Measurements from ENCODE around the gene CARMIL1. TPM values are rescaled to one million over a fixed set of nuclear protein-coding genes. Genes with fewer than 3 reads are reported as not detected.

Gene CARMIL1
- total RNA-seq, 1 experiment from 2014 or later, result 25.9 TPM

GRCh38 chr6:25312703-25313102 is 33.5 kb downstream of the CARMIL1 start:
- CTCF ChIA-PET, result interaction anchor here (0.9 to 1.7 kb wide), 4 partner anchors 16 to 212 kb away, joined by 3 to 7 read pairs (median 6); partner anchors contain the start of gene CARMIL1
- peak overlapping the region; percentile 64 for H3K4me3 Mint-ChIP-seq (ENCODE audit: unreplicated experiment)
- peak overlapping the region; percentile 80 for H3K27ac Mint-ChIP-seq (ENCODE audit: unreplicated experiment)
- no peaks in the 10 kb centered on the region for H3K27me3 ChIP-seq (replicated peaks; ENCODE audit: control insufficient read depth, insufficient read depth, low read length)
- no TSS peak for BruUV-seq (replicated peaks)
- H3K9me3 Mint-ChIP-seq (ENCODE audit: unreplicated experiment), result no peaks in the 10 kb centered on the region
- H3K27me3 Mint-ChIP-seq (ENCODE audit: insufficient read depth, unreplicated experiment), result no peaks in the 10 kb centered on the region
- peaks cover 35% of the 10 kb centered on the region for H3K4me1 ChIP-seq
- no peaks in the 10 kb centered on the region for H3K9me3 ChIP-seq
- H3K36me3 Mint-ChIP-seq (ENCODE audit: insufficient read depth, unreplicated experiment), result no peaks in the 10 kb centered on the region
- POLR2A ChIA-PET, result interaction anchor here (0.5 to 1.3 kb wide), 2 partner anchors 12 to 33 kb away, joined by 3 read pairs; partner anchors contain the start of gene CARMIL1
- peak in 1 of 2 experiments; percentile 27 for TF ChIP-seq CTCF (IDR thresholded peaks at IDR 0.05; ENCODE audit: insufficient read depth in 1 of 2, low read depth in 1 of 2, low read length in 1 of 2, severe bottlenecking in 1 of 2, unreplicated experiment in 1 of 2)
- DNase-seq, result no peak
- H3K36me3 ChIP-seq (ENCODE audit: control insufficient read depth, insufficient read depth, low read length), result no peaks in the 10 kb centered on the region
- no peak overlapping the region for H3K4me3 ChIP-seq (ENCODE audit: low read depth, low read length)
- intact Hi-C loops (cut with micrococcal nuclease; ENCODE audit: unreplicated experiment), result loop anchor here (2.0 kb wide), 1 partner anchor 34 kb away; the partner anchor contains the start of gene CARMIL1
- H3K4me1 Mint-ChIP-seq (ENCODE audit: low read depth, unreplicated experiment), result peaks cover 38% of the 10 kb centered on the region

DNA sequence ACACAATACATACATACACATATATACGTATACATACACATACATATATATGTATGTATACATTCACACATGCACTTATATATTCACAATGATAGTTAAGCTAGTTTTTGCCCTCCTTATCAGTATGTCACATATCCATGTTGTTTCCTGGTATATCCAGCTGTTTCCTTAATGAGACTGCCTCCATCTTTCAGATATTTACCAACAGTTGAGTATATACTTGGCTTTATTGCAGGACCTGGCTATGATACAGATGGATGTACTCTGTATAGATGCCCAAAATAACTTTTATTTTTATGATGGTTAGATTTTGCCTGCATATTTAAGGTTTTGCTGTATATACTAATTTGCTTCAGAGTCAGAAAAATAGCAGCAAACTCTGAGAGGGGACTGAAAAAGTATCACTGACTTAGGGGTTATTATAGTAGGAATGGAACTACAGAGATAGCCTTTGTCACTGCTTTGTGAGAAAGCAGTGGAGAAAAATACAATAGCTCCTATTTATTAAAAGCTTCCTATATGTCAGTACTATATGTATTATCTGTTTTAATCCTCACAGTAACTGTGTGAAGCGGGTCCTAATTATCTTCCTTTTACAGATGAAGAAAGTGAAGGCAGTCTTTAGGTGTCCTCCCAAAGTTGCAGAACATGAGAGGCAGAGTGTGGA is 35.5 kb downstream of the CARMIL1 start:
- Histone ChIP-seq H3K4me3 (ENCODE audit: low read depth, low read length) (no peak overlapping the region), H3K36me3 (ENCODE audit: control insufficient read depth, insufficient read depth, low read length) (no peaks in the 10 kb centered on the region), H3K4me1 (peaks cover 39% of the 10 kb centered on the region), H3K27me3 (replicated peaks; ENCODE audit: control insufficient read depth, insufficient read depth, low read length) (no peaks in the 10 kb centered on the region), H3K9me3 (no peaks in the 10 kb centered on the region)
- Mint-ChIP-seq H3K4me3 (ENCODE audit: unreplicated experiment) (no peak overlapping the region), H3K4me1 (ENCODE audit: low read depth, unreplicated experiment) (peaks cover 50% of the 10 kb centered on the region), H3K27me3 (ENCODE audit: insufficient read depth, unreplicated experiment) (no peaks in the 10 kb centered on the region), H3K27ac (ENCODE audit: unreplicated experiment) (no peak overlapping the region), H3K36me3 (ENCODE audit: insufficient read depth, unreplicated experiment) (no peaks in the 10 kb centered on the region), H3K9me3 (ENCODE audit: unreplicated experiment) (no peaks in the 10 kb centered on the region)
- no peak for TF ChIP-seq CTCF (IDR thresholded peaks at IDR 0.05; ENCODE audit: insufficient read depth in 1 of 2, low read depth in 1 of 2, low read length in 1 of 2, severe bottlenecking in 1 of 2, unreplicated experiment in 1 of 2)
- CTCF ChIA-PET, result no interaction called here
- intact Hi-C loops (cut with micrococcal nuclease; ENCODE audit: unreplicated experiment), result no loop called here
- POLR2A ChIA-PET, result no interaction called here
- DNase-seq, result no peak
- BruUV-seq (replicated peaks), result no TSS peak

- Histone ChIP-seq H3K4me1 (peaks cover 41% of the 10 kb centered on the region), H3K27me3 (replicated peaks; ENCODE audit: control insufficient read depth, insufficient read depth, low read length) (no peaks in the 10 kb centered on the region), H3K36me3 (ENCODE audit: control insufficient read depth, insufficient read depth, low read length) (no peaks in the 10 kb centered on the region), H3K4me3 (ENCODE audit: low read depth, low read length) (no peak overlapping the region), H3K9me3 (no peaks in the 10 kb centered on the region)
- ChIA-PET POLR2A (no interaction called here), CTCF (no interaction called here)
- no peak for DNase-seq
- H3K4me3 Mint-ChIP-seq (ENCODE audit: unreplicated experiment), result no peak overlapping the region
- BruUV-seq (replicated peaks), result no TSS peak
- H3K9me3 Mint-ChIP-seq (ENCODE audit: unreplicated experiment), result no peaks in the 10 kb centered on the region
- H3K4me1 Mint-ChIP-seq (ENCODE audit: low read depth, unreplicated experiment), result peaks cover 50% of the 10 kb centered on the region
- no peaks in the 10 kb centered on the region for H3K36me3 Mint-ChIP-seq (ENCODE audit: insufficient read depth, unreplicated experiment)
- no peak for TF ChIP-seq CTCF (IDR thresholded peaks at IDR 0.05; ENCODE audit: insufficient read depth in 1 of 2, low read depth in 1 of 2, low read length in 1 of 2, severe bottlenecking in 1 of 2, unreplicated experiment in 1 of 2)
- H3K27me3 Mint-ChIP-seq (ENCODE audit: insufficient read depth, unreplicated experiment), result no peaks in the 10 kb centered on the region
- H3K27ac Mint-ChIP-seq (ENCODE audit: unreplicated experiment), result no peak overlapping the region
- intact Hi-C loops (cut with micrococcal nuclease; ENCODE audit: unreplicated experiment), result no loop called here
These were observed 36.3 kb downstream of the CARMIL1 start for GRCh38 chr6:25315194-25316177.

All from Caco-2 (cell line).